GM10266 (cell line): ENCODE measurements around the gene CLCA1.

Experiments used
- DNase-seq: peaks from one replicate; pipeline ENCODE4 v3.0.0; 2012; ENCODE audit errors: extremely low spot score
- TF ChIP-seq, protein P1 (sequence below): IDR thresholded peaks from 2 replicates; pipeline ENCODE4 v1.5.1; 2012; ENCODE audit warnings: mild to moderate bottlenecking, low read depth; ENCODE audit not compliant: control insufficient read depth, insufficient read depth; ENCODE audit errors: missing control alignments

CLCA1 gene

DNA sequence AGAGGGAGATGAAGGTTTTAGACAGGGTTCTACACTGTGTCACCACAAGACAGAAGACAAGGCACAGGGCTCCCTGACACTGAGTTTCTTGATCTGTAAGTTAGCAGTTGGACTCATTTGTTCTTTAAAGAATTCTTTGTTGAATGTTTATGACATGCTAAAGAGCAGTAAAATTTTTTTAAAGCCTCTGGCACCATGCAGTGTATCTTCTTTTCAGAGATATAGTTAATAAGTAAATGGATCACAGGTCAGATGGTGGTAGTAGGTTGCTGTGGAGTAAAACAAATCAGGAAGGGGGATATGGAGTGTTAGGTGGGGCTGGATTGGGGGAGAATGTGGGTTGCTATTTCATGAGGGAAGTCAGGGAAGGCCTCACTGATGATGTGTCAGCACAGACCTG, 80.1 kb downstream of the CLCA1 start:
- TF ChIP-seq, protein P1, sequence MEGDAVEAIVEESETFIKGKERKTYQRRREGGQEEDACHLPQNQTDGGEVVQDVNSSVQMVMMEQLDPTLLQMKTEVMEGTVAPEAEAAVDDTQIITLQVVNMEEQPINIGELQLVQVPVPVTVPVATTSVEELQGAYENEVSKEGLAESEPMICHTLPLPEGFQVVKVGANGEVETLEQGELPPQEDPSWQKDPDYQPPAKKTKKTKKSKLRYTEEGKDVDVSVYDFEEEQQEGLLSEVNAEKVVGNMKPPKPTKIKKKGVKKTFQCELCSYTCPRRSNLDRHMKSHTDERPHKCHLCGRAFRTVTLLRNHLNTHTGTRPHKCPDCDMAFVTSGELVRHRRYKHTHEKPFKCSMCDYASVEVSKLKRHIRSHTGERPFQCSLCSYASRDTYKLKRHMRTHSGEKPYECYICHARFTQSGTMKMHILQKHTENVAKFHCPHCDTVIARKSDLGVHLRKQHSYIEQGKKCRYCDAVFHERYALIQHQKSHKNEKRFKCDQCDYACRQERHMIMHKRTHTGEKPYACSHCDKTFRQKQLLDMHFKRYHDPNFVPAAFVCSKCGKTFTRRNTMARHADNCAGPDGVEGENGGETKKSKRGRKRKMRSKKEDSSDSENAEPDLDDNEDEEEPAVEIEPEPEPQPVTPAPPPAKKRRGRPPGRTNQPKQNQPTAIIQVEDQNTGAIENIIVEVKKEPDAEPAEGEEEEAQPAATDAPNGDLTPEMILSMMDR: no peak

More for the DNA sequence above, 80.1 kb downstream of the CLCA1 start:
- DNase-seq: no peak
